ENCODE data around the gene VAMP2. TPM values are rescaled to one million over a fixed set of nuclear protein-coding genes. Genes with fewer than 3 reads are reported as not detected.

VAMP2 gene
- total and polyA plus RNA-seq, 9 of the 15 experiments (the other 6 are each of a cell fraction or from before 2014, with no cell fraction given), result 2.3 to 31.8 (median 6.0) TPM

- TF ChIP-seq RBM34 (IDR thresholded peaks at IDR 0.05; ENCODE audit: borderline replicate concordance, insufficient read depth, low read length), result no peak
- peak; percentile 85 for TF ChIP-seq ATF7 (IDR thresholded peaks at IDR 0.05)
- no peak for TF ChIP-seq NFE2L1 (tag; IDR thresholded peaks at IDR 0.05; ENCODE audit: borderline replicate concordance, low read depth)
- no peak for TF ChIP-seq BACH1 (tag; IDR thresholded peaks at IDR 0.05)
- TF ChIP-seq MAX (CRISPR knock-in tag; IDR thresholded peaks at IDR 0.05), result peak; percentile 32; the same call in 1 of the 2 replicates
- peak; percentile 66 for TF ChIP-seq CTBP1 (IDR thresholded peaks at IDR 0.05; ENCODE audit: borderline replicate concordance)
- TF ChIP-seq STAG1 (CRISPR knock-in tag; IDR thresholded peaks at IDR 0.05; ENCODE audit: borderline replicate concordance), result no peak
- no peak for TF ChIP-seq MAFG (tag; conservative IDR thresholded peaks at IDR 0.05)
- no peak for TF ChIP-seq ID3 (CRISPR knock-in tag; IDR thresholded peaks at IDR 0.05)
- no peak for TF ChIP-seq ID3 (tag; IDR thresholded peaks at IDR 0.05)
- TF ChIP-seq SMC3 (conservative IDR thresholded peaks at IDR 0.05; ENCODE audit: insufficient read depth, low read depth, low read length), result no peak
- TF ChIP-seq MCM3 (IDR thresholded peaks at IDR 0.05), result no peak
- no peak for TF ChIP-seq PML (IDR thresholded peaks at IDR 0.05; ENCODE audit: low read length)
- TF ChIP-seq KLF1 (tag; IDR thresholded peaks at IDR 0.05), result no peak
- TF ChIP-seq PHB2 (IDR thresholded peaks at IDR 0.05; ENCODE audit: low read depth), result no peak
- no peak for TF ChIP-seq STAT6 (CRISPR knock-in tag; IDR thresholded peaks at IDR 0.05)
- TF ChIP-seq CBX5 (IDR thresholded peaks at IDR 0.05; ENCODE audit: borderline replicate concordance, low read depth), result no peak
- TF ChIP-seq FOXJ3 (CRISPR knock-in tag; IDR thresholded peaks at IDR 0.05), result peak; percentile 61; the same call in 1 of the 2 replicates
- no peak for TF ChIP-seq PREB (CRISPR knock-in tag; IDR thresholded peaks at IDR 0.05)
- TF ChIP-seq L3MBTL2 (IDR thresholded peaks at IDR 0.05), result peak; percentile 41; the same call in 1 of the 2 replicates
- peak; percentile 91 to 99 for TF ChIP-seq TEAD1 (CRISPR knock-in tag; IDR thresholded peaks at IDR 0.05)
- 0 out of 2 replicates have a peak, but pooled peaks have one; percentile 15 for TF ChIP-seq NFE2 (IDR thresholded peaks at IDR 0.05; ENCODE audit: low read depth)
- peak; percentile 59 for TF ChIP-seq TAF9B (IDR thresholded peaks at IDR 0.05; ENCODE audit: partially characterized antibody)
- no peak for TF ChIP-seq IRF2 (CRISPR knock-in tag; IDR thresholded peaks at IDR 0.05)
- TF ChIP-seq JUND (IDR thresholded peaks at IDR 0.05; ENCODE audit: borderline replicate concordance, low read depth, low read length), result peak; percentile 62
- TF ChIP-seq JUND (tag; IDR thresholded peaks at IDR 0.05; ENCODE audit: borderline replicate concordance, low read depth, low read length), result peak; percentile 67; the same call in 1 of the 3 replicates
- no peak for TF ChIP-seq PPARD (CRISPR knock-in tag; IDR thresholded peaks at IDR 0.05)
Observed at GRCh38 chr17:8153957-8154607, 8.7 kb downstream of the VAMP2 start (continued).
